Right atrium auricular region (tissue), 2 donors: ENCODE measurements around the gene ZSWIM3. TPM values are rescaled to one million over a fixed set of nuclear protein-coding genes. Genes with fewer than 3 reads are reported as not detected.

ENCODE experiments used
- DNase-seq: peaks from one replicate; pipeline ENCODE4 v3.0.0-alpha.2; 2019; ENCODE audit warnings: low spot score
- H3K27ac ChIP-seq, 2 donors: fragments of 200-600 bp; sonication (generic); 1 replicate in 1 of 2; 2 replicates in 1 of 2; pipeline ENCODE4 v1.5.1; 2016 to 2019
- H3K27me3 ChIP-seq, 2 donors: fragments of 200-600 bp; sonication (generic); one replicate each; pipeline versions ENCODE4 v1.5.1 to v1.6.0; 2017 to 2019
- H3K36me3 ChIP-seq: fragments of 200-600 bp; sonication (generic); one replicate; pipeline ENCODE4 v1.5.1; 2016
- H3K4me1 ChIP-seq, 2 donors: fragments of 200-600 bp; sonication (generic); one replicate each; pipeline versions ENCODE4 v1.5.1 to v1.6.0; 2017 to 2019
- H3K4me3 ChIP-seq, 2 donors: fragments of 200-600 bp; sonication (generic); 1 replicate in 1 of 2; 2 replicates in 1 of 2; pipeline ENCODE4 v1.5.1; 2017 to 2019; ENCODE audit warnings: mild to moderate bottlenecking in 1 of 2, moderate library complexity in 1 of 2
- H3K9me3 ChIP-seq, 2 donors: fragments of 200-600 bp; sonication (generic); one replicate each; pipeline ENCODE4 v1.5.1; 2019
- total RNA-seq, 2 donors: library from RNA; depleted of rRNA; stranded (reverse); fragments of >200 nt; gene quantifications; one replicate each; pipeline ENCODE4 v1.1.0, GENCODE V29; 2016
- TF ChIP-seq, protein P1 (sequence below), 2 donors: fragments of 200-600 bp; sonication (generic); IDR thresholded peaks; one replicate each; pipeline ENCODE4 v1.5.1; 2019; ENCODE audit warnings: antibody characterized with exemption in 2 of 2

The ZSWIM3 gene
- total RNA-seq, 2 donors from 2014 or later: 2.4 to 3.7 TPM

DNA sequence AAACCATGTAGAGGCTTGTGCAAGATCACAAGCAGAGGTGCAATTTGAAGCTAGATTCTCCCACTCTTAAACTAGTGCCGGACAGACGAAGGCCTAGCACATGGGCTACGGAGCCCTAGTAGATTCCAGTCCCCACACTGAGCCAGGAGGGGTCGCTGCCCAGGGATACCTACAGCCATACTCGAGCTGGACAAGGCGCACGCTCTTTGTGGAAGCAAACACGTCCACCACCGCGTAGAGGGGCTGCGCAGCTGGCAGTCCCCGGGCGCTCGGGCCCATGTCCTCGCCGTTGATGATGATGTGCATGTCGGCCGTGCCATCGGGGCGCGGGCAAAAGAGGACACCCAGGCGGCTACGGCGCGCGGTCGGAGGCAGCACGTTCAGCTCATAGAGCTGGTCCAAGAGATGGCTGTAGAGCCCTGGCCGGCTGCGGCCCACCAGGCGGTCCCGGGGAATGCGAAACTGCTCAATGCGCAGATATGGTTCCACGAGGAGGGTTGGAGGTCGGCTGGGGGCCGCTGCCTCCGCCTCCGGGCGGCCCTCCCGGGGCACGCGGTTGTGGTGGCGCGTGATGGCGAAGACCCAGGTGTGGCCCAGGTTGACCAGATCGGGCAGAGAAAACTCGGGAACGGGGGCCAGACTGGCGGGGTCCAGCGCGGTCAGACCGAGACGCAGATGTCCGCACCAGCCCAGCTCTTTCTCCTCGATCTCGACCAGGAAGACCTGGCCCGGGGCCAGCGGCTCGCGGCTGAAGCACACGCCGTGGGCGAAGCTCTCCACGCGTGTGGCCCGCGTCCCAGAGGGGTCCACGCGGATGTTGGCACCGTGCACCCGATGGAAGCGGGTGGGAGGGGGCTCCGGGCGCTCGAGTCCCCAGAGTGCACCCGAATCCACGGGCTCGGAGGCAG lies 32.9 kb downstream of the ZSWIM3 start:
- Histone ChIP-seq H3K4me3 (peak overlapping the region; percentile 65 to 82), H3K4me1 (peaks cover 0 to 28% of the 10 kb centered on the region in 2 donors), H3K27ac (peak overlapping the region; percentile 83 to 92), H3K9me3 (no peaks in the 10 kb centered on the region), H3K27me3 (no peaks in the 10 kb centered on the region), H3K36me3 (peaks cover 28% of the 10 kb centered on the region)
- DNase-seq: peak; percentile 91
- TF ChIP-seq, protein P1, sequence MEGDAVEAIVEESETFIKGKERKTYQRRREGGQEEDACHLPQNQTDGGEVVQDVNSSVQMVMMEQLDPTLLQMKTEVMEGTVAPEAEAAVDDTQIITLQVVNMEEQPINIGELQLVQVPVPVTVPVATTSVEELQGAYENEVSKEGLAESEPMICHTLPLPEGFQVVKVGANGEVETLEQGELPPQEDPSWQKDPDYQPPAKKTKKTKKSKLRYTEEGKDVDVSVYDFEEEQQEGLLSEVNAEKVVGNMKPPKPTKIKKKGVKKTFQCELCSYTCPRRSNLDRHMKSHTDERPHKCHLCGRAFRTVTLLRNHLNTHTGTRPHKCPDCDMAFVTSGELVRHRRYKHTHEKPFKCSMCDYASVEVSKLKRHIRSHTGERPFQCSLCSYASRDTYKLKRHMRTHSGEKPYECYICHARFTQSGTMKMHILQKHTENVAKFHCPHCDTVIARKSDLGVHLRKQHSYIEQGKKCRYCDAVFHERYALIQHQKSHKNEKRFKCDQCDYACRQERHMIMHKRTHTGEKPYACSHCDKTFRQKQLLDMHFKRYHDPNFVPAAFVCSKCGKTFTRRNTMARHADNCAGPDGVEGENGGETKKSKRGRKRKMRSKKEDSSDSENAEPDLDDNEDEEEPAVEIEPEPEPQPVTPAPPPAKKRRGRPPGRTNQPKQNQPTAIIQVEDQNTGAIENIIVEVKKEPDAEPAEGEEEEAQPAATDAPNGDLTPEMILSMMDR (IDR thresholded peaks at IDR 0.05): peak; percentile 49 to 77

DNA sequence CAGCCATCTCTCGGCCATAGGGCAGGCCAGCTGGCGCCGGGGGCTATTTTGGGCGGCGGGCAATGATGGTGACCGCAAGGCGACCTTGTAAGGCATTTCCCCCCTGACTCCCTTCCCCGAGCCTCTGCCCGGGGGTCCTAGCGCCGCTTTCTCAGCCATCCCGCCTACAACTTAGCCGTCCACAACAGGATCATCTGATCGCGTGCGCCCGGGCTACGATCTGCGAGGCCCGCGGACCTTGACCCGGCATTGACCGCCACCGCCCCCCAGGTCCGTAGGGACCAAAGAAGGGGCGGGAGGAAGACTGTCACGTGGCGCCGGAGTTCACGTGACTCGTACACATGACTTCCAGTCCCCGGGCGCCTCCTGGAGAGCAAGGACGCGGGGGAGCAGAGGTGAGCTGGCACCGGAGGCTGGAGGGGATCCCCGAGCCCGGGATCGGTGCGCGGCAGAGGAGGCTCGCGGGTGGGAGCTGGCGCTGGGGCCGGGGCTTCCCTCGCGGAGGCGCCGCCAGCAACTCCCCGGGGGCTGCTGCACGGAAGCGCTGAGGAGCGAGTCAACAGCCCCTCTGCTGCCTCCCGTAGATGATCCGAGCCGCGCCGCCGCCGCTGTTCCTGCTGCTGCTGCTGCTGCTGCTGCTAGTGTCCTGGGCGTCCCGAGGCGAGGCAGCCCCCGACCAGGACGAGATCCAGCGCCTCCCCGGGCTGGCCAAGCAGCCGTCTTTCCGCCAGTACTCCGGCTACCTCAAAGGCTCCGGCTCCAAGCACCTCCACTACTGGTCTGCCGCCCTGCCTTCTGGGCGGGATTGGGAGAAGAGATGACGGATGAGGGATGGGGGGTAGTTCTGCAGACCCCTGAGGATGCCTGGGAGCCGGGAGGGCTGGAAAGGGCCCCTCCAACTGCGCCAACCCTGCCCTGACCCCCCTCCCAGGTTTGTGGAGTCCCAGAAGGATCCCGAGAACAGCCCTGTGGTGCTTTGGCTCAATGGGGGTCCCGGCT lies 33.9 kb downstream of the ZSWIM3 start, which contains the start of the genes CTSA and NEURL2:
Gene CTSA, plus strand, starts transcription at position 351 of the 999 bp plus-strand sequence. Its CDS starts 234 bp downstream, at position 585.
Gene NEURL2, minus strand, starts transcription at position 224 of the 999 bp plus-strand sequence. Its CDS starts 217 bp downstream, at position 7.
- TF ChIP-seq, protein P1 (IDR thresholded peaks at IDR 0.05): no peak
- peak within 1 kb of the TSS; percentile 83 to 92 for H3K27ac ChIP-seq
- peak; percentile 97 for DNase-seq
- H3K36me3 ChIP-seq: peaks cover 36% of the 10 kb centered on the region
- peaks cover 0 to 27% of the 10 kb centered on the region in 2 donors for H3K4me1 ChIP-seq
- no peaks in the 10 kb centered on the region for H3K9me3 ChIP-seq
- H3K27me3 ChIP-seq: no peaks in the 10 kb centered on the region
- peak within 1 kb of the TSS; percentile 65 to 82 for H3K4me3 ChIP-seq

DNA sequence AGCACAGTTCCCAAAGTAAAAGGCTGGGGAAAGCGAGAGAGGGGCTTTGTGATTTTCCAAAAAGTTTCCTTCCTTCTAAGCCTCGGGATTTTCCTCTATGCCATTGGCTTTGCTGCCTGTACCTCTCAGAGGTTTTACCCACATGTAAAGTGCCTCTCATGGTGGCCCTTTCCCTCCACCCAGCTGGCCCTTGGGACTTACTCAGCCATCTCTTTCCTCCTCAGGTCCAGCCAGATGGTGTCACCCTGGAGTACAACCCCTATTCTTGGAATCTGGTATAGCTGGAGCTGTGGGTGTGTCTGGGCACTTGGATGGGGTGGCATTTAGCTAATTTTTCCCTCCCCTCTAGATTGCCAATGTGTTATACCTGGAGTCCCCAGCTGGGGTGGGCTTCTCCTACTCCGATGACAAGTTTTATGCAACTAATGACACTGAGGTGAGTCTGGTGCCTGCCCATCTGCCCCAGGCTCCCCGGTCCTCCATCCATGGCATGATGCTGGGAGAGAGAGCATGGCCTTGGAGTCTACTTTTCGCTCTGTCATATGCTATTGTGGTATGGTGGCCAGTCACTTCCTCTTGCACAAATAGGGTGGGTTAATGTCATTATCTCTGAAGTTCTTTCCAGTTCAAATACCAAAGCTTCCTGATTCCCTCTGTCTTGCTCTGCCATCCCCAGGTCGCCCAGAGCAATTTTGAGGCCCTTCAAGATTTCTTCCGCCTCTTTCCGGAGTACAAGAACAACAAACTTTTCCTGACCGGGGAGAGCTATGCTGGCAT lies 34.8 kb downstream of the ZSWIM3 start:
- Histone ChIP-seq H3K4me3 (peak overlapping the region; percentile 65 to 82), H3K27ac (peak overlapping the region in 1 of 2 donors; percentile 83), H3K27me3 (no peaks in the 10 kb centered on the region), H3K4me1 (peaks cover 0 to 27% of the 10 kb centered on the region in 2 donors), H3K9me3 (no peaks in the 10 kb centered on the region), H3K36me3 (peaks cover 39% of the 10 kb centered on the region)
- DNase-seq: no peak
- TF ChIP-seq, protein P1 (IDR thresholded peaks at IDR 0.05): no peak

DNA sequence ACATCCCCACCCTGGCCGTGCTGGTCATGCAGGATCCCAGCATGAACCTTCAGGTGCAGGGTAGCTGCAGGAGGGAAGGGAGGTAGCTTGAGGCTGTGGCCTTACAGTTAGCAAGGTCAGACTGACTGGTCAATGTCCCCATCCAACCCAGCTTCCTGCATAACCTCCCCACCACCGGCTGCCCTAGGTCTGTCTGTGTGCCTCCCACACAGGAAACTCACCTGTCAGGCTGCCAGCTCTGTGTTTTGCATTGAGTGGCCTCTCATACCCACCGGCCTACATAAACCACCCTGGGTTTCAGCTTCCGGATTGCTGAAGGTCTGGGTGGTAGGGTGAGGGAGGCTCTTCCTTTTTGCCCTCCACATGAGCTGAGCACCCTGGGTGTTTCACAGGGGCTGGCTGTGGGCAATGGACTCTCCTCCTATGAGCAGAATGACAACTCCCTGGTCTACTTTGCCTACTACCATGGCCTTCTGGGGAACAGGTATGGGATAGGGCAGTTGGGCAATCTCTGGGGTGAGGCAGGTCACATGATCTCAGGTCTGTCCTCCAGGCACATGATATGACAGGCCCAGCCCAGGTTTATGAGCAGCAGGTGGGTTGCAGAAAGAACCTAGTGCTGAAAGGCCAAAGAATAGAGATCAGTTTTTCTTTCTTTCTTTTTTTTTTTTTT lies 35.5 kb downstream of the ZSWIM3 start:
- H3K9me3 ChIP-seq: no peaks in the 10 kb centered on the region
- H3K4me3 ChIP-seq: no peak overlapping the region
- no peaks in the 10 kb centered on the region for H3K27me3 ChIP-seq
- no peak for DNase-seq
- peaks cover 0 to 27% of the 10 kb centered on the region in 2 donors for H3K4me1 ChIP-seq
- TF ChIP-seq, protein P1 (IDR thresholded peaks at IDR 0.05): no peak
- H3K27ac ChIP-seq: no peak overlapping the region
- peaks cover 46% of the 10 kb centered on the region for H3K36me3 ChIP-seq
